Measurements from ENCODE around the gene RAD52.

RAD52 gene

DNA sequence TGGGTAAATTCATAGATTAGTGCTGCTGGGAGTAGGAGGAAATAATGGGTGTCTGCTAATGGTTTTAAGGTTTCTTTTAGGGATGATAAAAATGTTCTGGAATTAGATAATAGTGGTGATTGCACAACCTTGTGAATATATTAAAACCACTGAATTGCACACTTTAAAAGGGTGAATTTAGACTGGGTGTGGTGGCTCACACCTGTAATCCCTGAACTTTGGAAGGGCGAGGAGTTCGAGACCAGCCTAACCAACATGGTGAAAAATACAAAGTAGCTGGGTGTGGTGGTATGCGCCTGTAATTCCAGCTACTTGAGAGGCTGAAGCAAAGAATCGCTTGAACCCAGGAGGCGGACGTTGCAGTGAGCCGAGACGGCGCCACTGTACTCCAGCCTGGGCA lies 1.3 kb downstream of the RAD52 start:
- DNase-seq (ENCODE audit: low read depth in 2 of 2): no peak
- TF ChIP-seq CTCF (IDR thresholded peaks at IDR 0.05; ENCODE audit: low read depth, low read length): no peak
- peak overlapping the region; percentile 85 to 94 for H3K4me3 ChIP-seq (replicated peaks in 1 of 2; ENCODE audit: low read depth in 2 of 2, low read length in 2 of 2)

- H3K4me3 ChIP-seq (replicated peaks in 1 of 2; ENCODE audit: low read depth in 2 of 2, low read length in 2 of 2): no peak overlapping the region
- TF ChIP-seq CTCF (IDR thresholded peaks at IDR 0.05; ENCODE audit: low read depth, low read length): no peak
- DNase-seq (ENCODE audit: low read depth in 2 of 2): peak; percentile 17 to 63
Observed at GRCh38 chr12:946631-947030, 2.9 kb downstream of the RAD52 start.

DNA sequence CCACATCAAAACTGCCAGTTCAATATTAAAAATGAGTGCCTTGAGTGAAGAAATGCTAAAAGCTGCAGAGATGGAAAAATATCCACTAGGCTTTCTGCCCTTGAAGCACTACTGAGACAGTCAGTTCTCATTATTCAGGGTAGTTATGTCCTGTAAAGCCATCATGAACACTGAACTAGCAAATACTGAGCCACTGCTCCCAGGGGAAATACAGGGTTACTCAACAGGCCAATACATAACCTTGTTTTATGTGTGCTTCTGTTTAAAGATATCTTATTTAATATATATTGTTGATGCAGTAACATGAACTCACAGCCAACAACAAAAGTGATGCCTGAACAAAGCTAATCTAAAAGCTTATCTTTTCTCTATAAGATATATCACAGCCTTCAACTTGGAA lies 3.3 kb downstream of the RAD52 start:
- peak in 1 of 2 donors; percentile 60 for DNase-seq (ENCODE audit: low read depth in 2 of 2)

DNA sequence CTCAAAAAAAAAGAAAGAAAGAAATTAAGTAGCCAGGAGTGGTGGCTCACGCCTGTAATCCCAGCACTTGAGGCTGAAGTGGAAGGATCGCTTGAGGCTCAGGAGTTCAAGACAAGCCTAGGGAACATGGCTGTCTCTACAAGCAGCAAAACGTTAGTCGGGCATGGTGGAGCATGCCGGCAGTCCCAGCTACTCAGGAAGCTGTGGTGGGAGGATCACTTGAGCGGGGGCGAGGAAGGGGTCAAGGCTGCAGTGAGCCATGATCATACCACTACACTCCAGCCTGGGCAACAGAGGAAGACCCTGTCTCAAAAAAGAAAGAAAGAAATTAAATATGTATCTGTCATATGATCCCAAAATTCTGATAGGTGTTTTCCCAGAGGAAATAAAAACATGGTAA lies 5.3 kb downstream of the RAD52 start:
- no peak for DNase-seq (ENCODE audit: low read depth in 2 of 2)
- no peak overlapping the region for H3K4me3 ChIP-seq (replicated peaks in 1 of 2; ENCODE audit: low read depth in 2 of 2, low read length in 2 of 2)
- no peak for TF ChIP-seq CTCF (IDR thresholded peaks at IDR 0.05; ENCODE audit: low read depth, low read length)

More for the DNA sequence above, 3.3 kb downstream of the RAD52 start:
- TF ChIP-seq CTCF (IDR thresholded peaks at IDR 0.05; ENCODE audit: low read depth, low read length): no peak
- H3K4me3 ChIP-seq (replicated peaks in 1 of 2; ENCODE audit: low read depth in 2 of 2, low read length in 2 of 2): no peak overlapping the region

- TF ChIP-seq CTCF (IDR thresholded peaks at IDR 0.05; ENCODE audit: low read depth, low read length): no peak
- H3K4me3 ChIP-seq (replicated peaks in 1 of 2; ENCODE audit: low read depth in 2 of 2, low read length in 2 of 2): no peak overlapping the region
- DNase-seq (ENCODE audit: low read depth in 2 of 2): no peak
Observed at GRCh38 chr12:943051-943450, 6.4 kb downstream of the RAD52 start.

GRCh38 chr12:938810-939209 lies 10.7 kb downstream of the RAD52 start:
- DNase-seq (ENCODE audit: low read depth in 2 of 2): no peak
- no peak for TF ChIP-seq CTCF (IDR thresholded peaks at IDR 0.05; ENCODE audit: low read depth, low read length)
- H3K4me3 ChIP-seq (replicated peaks in 1 of 2; ENCODE audit: low read depth in 2 of 2, low read length in 2 of 2): no peak overlapping the region
